Heart right ventricle (tissue), 16 donors: Measurements from ENCODE around the gene U2AF1. TPM values are rescaled to one million over a fixed set of nuclear protein-coding genes. Genes with fewer than 3 reads are reported as not detected.
"Not testable (repeated sequence)": the region's sequence is repeated elsewhere in the genome, so short reads cannot be mapped to it uniquely, and the experiment has no call there.

Experiments used
- ATAC-seq, 8 donors: fragments of 200-7000 bp; cut with Tn5 transposase; one replicate each; pipeline ENCODE4 v1.9.1; 2020; ENCODE audit warnings: mild to moderate bottlenecking in 8 of 8, moderate library complexity in 8 of 8, moderate number of reproducible peaks in 1 of 8
- DNase-seq, 2 donors: peaks; one replicate each; pipeline ENCODE4 v3.0.0-alpha.2; 2020
- H3K27ac ChIP-seq, 10 donors: fragments of 200-600 bp; sonication (generic) in 2 of 10; one replicate each; pipeline versions ENCODE4 v1.5.0 to v1.8.0; 2020 to 2022; ENCODE audit warnings: mild to moderate bottlenecking in 3 of 10
- H3K27me3 ChIP-seq, 7 donors: fragments of 200-600 bp; one replicate each; pipeline ENCODE4 v1.8.0; 2021 to 2022; ENCODE audit warnings: mild to moderate bottlenecking in 2 of 7
- H3K36me3 ChIP-seq, 9 donors: fragments of 200-600 bp; sonication (generic) in 1 of 9; one replicate each; pipeline versions ENCODE4 v1.5.0 to v1.8.0; 2020 to 2022; ENCODE audit warnings: mild to moderate bottlenecking in 2 of 9
- H3K4me1 ChIP-seq, 9 donors: fragments of 200-600 bp; sonication (generic) in 1 of 9; one replicate each; pipeline versions ENCODE4 v1.5.0 to v1.8.0; 2020 to 2022; ENCODE audit warnings: mild to moderate bottlenecking in 4 of 9
- H3K4me3 ChIP-seq, 10 donors: fragments of 200-600 bp; sonication (generic) in 2 of 10; one replicate each; pipeline versions ENCODE4 v1.5.0 to v1.8.0; 2020 to 2022; ENCODE audit warnings: mild to moderate bottlenecking in 7 of 10, moderate library complexity in 2 of 10
- H3K9me3 ChIP-seq, 11 donors: fragments of 200-600 bp in 10 of 11; sonication (generic) in 2 of 11; one replicate each; pipeline versions ENCODE4 v1.5.0 to v1.8.0; 2013 to 2022; ENCODE audit warnings: mild to moderate bottlenecking in 2 of 11, control low read depth in 1 of 11, moderate library complexity in 1 of 11
- WGBS, 2 donors: extraction: QIAGEN DNeasy Blood & Tissue Kit; methylation state at CpG; one replicate each; pipeline ENCODE4 v1.1.7; 2013; ENCODE audit warnings: inconsistent platforms in 1 of 2; 5-methylcytosine and 5-hydroxymethylcytosine counted together
- intact Hi-C, 10 donors: fragments of 100-400 bp; cut with DNase I; formaldehyde crosslinking; loops; one replicate each; pipeline versions ENCODE4 v1.11.1 to v1.14.2; 2022
- polyA plus RNA-seq, 2 donors: library from polyadenylated mRNA; stranded (reverse); fragments of 200-250 nt; gene quantifications; one replicate each; pipeline ENCODE4 v1.2.3, GENCODE V29; 2013
- total RNA-seq, 10 donors: library from RNA; stranded (reverse); fragmentation: NEBNext Ultra II Directional in 3 of 10; extraction: Animal tissue kit (Norgen Biotek cat#: 25700) in 3 of 10; gene quantifications; one replicate each; pipeline versions ENCODE4 v1.2.1 to v1.2.4, GENCODE V29; 2021 to 2023
- donor health status: Arrhythmogenic right ventricular cardiomyopathy.
- donor health status: ischemic (EF 13 %, LVEDD 7.1; RV severe dilation, severe dysfunction).
- donor health status: healthy with polysubstance abuse.
- donor health status: DM: no; HTN: yes; CAD: no.
- donor health status: DM: no; HTN: no; CAD: no.
- donor health status: ischemic (EF 25% LVEDD 6.9; RV normal size, moderate dysfunction).
- donor health status: ischemic (EF 25% LVEDD 5.7; RV mildly dilated, moderate dysfunction).
- donor health status: healthy.
- donor health status: DM: yes; HTN: yes; CAD: no.
- donor health status: Ischemic cardiomyopathy.
- donor health status: ischemic (EF 35%, LVEDD 5.7; RV mildly dilated, moderate dysfunction).
- donor health status: nonischemic (EF 11% LVEDD 7.7; RV severe dilation, severe dysfunction).
- donor health status: DM: yes; HTN: yes; CAD: no.
- donor health status: PGD.
- donor health status: ischemic (EF 29% LVEDD 5.4; RV normal size, mild dysfunction).
- donor health status: nonischemic (EF 23%, LVEDD 6.1; RV moderate dilation, normal function).

Gene U2AF1
- total and polyA plus RNA-seq, 12 donors: 2.7 to 48.0 (median 6.4) TPM

DNA sequence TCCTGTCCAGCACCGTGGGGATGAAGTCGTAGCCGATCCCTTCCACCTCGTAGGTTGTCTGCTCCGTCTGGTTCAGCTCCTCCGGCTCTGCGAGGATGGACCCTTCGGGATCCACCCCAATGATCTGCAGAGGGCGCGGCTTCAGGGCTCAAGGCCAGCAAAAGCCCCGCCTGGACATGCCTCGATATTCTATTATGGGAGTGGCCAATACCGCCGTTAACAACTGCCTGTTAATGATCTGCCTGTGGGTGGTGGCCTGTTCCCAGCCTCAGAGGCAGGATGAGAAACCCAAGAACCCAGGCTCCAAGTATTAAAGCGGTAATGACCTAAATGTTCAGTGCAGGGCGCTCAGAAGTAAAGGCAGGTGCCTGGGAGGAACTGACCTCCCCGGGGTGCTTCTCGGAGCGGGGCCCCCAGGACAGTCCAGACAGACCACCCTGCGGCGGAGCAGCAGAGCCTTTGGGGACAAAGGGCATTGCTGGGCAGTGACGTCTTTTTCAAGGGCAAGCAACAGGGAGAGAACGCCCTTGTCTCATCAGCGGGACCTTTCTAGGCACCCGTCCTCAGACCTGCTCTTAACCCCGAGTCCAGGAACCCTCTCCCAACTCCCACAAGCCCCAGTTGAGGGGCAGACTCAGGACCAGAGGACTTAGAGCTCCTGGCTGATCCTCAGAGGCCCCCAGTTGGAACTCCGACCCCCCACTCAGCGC is 44.3 kb downstream of the U2AF1 start:
- ATAC-seq, H3K36me3 ChIP-seq, H3K27ac ChIP-seq, H3K4me1 ChIP-seq, H3K27me3 ChIP-seq, H3K4me3 ChIP-seq, DNase-seq, intact Hi-C loops, H3K9me3 ChIP-seq: not testable (repeated sequence)
- WGBS, 2 donors: 96% methylated on average over 2 of the region's 28 CpGs; no CpG with 5 or more reads in 1 of the 2 donors

DNA sequence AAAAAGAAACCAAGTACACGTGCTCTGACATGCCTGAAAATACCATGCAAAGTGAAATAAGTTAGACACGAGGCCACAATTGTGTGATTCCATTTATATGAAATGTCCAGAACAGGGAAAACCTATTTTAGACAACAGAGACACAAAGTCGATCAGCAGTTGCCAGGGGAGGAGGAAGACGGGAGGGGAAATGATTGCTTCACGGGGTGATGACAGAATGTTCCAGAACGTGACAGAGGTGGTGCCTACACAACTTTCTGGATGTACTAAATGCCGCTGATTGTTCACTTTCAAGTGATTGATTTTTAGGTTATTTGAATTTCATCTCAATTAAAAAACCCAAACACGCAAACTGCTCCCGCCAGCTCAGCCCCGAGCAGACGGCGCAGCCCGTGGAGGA is 54.3 kb downstream of the U2AF1 start:
- H3K27ac ChIP-seq, H3K36me3 ChIP-seq, H3K9me3 ChIP-seq, ATAC-seq, H3K4me1 ChIP-seq, DNase-seq, H3K4me3 ChIP-seq, intact Hi-C loops, H3K27me3 ChIP-seq: not testable (repeated sequence)
- WGBS, 2 donors: no CpG with 5 or more reads among the region's 13 CpGs

DNA sequence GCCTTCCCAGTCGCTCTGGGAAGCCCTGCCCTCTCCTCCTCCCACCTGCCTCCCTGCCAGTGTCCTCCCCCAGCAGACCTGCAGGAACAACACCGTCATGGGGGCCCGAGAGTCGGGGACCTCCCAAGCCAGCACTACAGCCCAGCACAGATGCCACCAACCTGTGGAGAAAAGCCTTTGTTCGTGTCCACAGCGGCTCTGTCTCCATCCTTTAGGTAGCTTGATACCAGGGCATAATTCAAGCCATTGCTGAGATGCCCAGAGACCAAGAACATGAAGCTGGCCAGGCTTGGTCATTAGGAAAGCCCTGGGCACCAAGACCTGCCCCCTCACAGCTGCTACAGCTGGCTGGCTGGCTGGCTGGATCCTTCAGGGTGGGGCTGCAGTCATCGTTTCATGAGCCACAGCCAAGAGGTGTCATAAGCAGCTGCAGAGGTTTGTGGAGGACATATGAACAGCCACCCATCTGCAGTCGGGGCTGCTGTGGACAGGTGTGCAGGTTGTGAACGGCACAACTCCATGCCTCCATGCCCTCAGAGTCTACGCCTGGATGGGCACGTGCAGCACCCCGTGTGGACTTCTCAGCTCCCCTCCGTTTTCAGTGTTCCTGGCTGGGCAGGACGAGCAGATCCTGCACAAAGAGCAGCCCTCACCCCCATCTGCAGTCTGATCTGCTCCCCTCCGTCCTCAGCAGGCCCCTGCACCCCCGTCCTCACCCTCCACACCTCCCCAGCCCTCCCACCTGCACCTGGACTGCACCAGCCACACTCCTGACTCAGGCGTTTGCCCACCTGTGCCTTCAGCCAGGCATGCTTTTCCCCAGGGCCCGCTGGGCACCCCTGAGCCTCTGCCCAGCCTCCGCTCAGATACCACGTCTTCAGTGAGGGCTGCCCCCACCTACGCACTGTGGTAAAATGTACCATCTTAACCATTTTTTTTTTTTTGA is 61.2 kb downstream of the U2AF1 start:
- intact Hi-C loops, H3K9me3 ChIP-seq, H3K36me3 ChIP-seq, H3K4me3 ChIP-seq, H3K27me3 ChIP-seq, H3K4me1 ChIP-seq, DNase-seq: not testable (repeated sequence)
- WGBS, 2 donors: 56 to 61% methylated on average over 11 to 17 of the region's 21 CpGs
- peak overlapping the region in 3 of 10 donors; percentile 45 to 66 (median 62) for H3K27ac ChIP-seq
- ATAC-seq: peak in 5 of 8 donors; percentile 5 to 41 (median 27)

DNA sequence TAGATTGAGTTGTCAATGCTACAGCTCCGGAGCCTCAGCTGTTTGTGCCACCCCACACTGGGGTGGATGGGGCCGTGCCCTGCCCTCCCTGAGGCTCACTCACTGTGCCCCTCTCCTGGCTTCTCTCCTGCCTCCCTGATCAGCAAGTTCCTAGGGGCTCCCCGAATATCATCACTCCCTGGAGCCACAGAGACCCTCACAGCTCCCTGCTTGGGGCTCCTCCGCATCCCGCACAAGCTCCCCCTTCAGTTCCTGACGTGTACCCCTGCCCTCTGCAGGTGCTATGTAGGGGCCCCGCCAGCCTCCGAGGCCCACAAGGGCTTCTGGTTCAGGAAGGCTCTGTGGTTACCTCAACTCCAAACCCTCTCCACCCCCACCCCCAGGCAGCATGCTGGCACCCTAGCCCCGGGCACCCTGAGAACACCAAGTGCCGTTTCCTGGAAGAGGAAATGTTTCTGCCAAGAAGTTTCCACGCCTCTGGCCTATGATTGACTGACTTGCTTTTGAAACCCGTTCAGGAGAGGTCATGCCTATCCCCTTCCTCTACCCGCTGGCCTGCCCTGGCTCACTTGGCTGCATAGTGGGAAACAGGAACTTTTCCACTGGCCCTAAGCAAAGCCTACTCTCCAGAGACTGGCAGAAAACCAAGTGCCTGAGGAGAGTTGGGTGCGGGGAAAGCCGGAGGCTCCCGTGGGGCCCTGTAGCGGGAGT is 62.0 kb downstream of the U2AF1 start:
- H3K4me1 ChIP-seq, H3K27me3 ChIP-seq, intact Hi-C loops, DNase-seq, H3K9me3 ChIP-seq, H3K36me3 ChIP-seq, H3K4me3 ChIP-seq: not testable (repeated sequence)
- peak; percentile 81 to 95 (median 86) for ATAC-seq
- peak overlapping the region in 5 of 10 donors; percentile 19 to 75 (median 47) for H3K27ac ChIP-seq
- 50 to 53% methylated on average over 3 to 8 of the region's 17 CpGs for WGBS, 2 donors

DNA sequence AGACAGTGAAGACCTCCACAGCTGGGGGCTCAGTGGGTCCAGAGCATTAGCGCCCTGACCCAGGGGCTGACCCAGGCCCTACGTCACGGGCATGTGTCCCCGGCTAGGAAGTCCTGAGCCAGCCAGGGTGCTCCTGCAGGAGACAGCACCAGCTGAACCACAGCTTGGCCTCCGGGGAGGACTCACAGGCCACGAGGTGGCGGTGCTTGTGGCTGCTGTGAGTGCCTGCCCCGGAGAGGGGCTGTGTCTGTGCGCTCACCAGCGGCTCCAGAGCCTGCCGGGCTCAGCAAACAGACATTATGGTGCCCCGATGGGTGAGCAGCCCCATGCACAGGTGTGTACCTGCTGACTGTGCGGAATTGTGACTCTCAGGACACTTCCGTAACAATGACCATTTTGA is 62.8 kb downstream of the U2AF1 start:
- H3K4me1 ChIP-seq, H3K36me3 ChIP-seq, H3K4me3 ChIP-seq, H3K27ac ChIP-seq, ATAC-seq, H3K9me3 ChIP-seq, DNase-seq, intact Hi-C loops, H3K27me3 ChIP-seq: not testable (repeated sequence)
- 82 to 92% methylated on average over 2 to 12 of the region's 14 CpGs for WGBS, 2 donors

DNA sequence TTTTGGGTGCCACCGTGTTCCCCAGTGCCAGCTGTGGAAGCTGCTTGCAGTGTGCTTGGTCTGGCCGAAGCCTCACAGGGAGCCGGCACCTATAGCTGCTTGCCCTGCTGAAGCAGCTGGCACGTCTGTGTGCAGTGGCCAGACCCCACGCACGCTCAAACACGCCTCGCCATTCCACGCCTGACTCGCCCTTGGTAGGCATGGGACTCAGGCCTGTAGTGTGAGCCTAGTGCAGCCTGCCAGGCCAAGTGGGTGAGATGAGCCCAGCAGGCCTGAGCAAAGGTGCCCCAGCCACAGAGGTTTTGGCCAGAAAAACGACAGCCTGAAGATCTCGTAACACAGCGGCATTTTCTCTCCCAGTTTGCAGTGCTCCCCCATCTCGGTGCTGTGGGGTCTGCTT is 64.1 kb downstream of the U2AF1 start:
- H3K9me3 ChIP-seq, DNase-seq, H3K27me3 ChIP-seq, H3K27ac ChIP-seq, H3K36me3 ChIP-seq, H3K4me3 ChIP-seq, ATAC-seq, H3K4me1 ChIP-seq, intact Hi-C loops: not testable (repeated sequence)
- 96 to 97% methylated on average over 4 to 10 of the region's 14 CpGs for WGBS, 2 donors

Other genes starting within 250 kb of the U2AF1 start
- gene WDR4, start 228.0 kb downstream of the U2AF1 start, total RNA-seq: 1 to 10 TPM; 3.7 to 9.6 (median 4.5) TPM
- gene WDR4, start 228.0 kb downstream of the U2AF1 start, polyA plus RNA-seq: 1 to 10 TPM; 4.0 to 9.8 TPM
- gene NDUFV3, start 214.3 kb downstream of the U2AF1 start, total RNA-seq: 10 to 100 TPM; 42.6 to 63.7 (median 52.2) TPM
- 10 to 100 TPM; 25.9 to 57.1 TPM for gene NDUFV3, start 214.3 kb downstream of the U2AF1 start, polyA plus RNA-seq
- gene ERVH48-1, start 181.9 kb downstream of the U2AF1 start, total RNA-seq: under 1 TPM in 1 of 10 donors, not detected in 9; 0.09 TPM
- under 1 TPM in 1 of 2 donors, not detected in 1; 0.03 TPM for gene ERVH48-1, start 181.9 kb downstream of the U2AF1 start, polyA plus RNA-seq
- 10 to 100 TPM in 2 of 10 donors, 1 to 10 TPM in 8; 5.0 to 11.6 (median 7.7) TPM for gene PKNOX1, start 133.0 kb downstream of the U2AF1 start, total RNA-seq
- 1 to 10 TPM; 5.8 to 6.0 TPM for gene PKNOX1, start 133.0 kb downstream of the U2AF1 start, polyA plus RNA-seq
- gene CBS, start 31.7 kb downstream of the U2AF1 start, total RNA-seq: 10 to 100 TPM in 1 of 10 donors, 1 to 10 TPM in 9; 4.0 to 17.9 (median 5.4) TPM
- gene CBS, start 31.7 kb downstream of the U2AF1 start, polyA plus RNA-seq: 10 to 100 TPM in 1 of 2 donors, 1 to 10 TPM in 1; 4.3 to 22.1 TPM
- gene CRYAA, start 61.4 kb upstream of the U2AF1 start, total RNA-seq: not detected
- gene CRYAA, start 61.4 kb upstream of the U2AF1 start, polyA plus RNA-seq: not detected